ENCODE measurements around the gene ITGAE. TPM values are rescaled to one million over a fixed set of nuclear protein-coding genes. Genes with fewer than 3 reads are reported as not detected.

The ITGAE gene
- total RNA-seq, 1 experiment from 2014 or later: 20.9 TPM

DNA sequence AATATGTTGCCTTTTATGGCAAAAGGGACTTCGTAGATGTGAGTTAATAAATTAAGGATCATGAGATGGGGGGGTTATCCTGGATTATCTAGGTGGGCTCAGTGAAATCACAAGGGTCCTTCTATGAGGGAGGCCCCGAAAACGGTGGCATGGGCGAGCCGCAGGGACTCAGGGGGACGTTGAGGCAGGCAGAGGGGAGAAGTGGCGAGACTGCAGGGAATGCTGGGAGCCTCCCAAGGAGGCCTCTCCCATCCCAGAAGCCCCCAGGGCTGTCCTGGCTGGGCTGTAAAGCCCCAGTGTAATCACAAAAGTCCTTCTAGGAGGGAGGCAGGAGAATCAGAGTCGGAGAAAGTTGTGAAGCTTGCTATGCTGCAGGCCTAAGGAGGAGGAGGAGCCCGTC lies 35.0 kb downstream of the ITGAE start:
- DNase-seq (ENCODE audit: low read depth, low spot score) (no peak), ATAC-seq (no peak)
- CTCF ChIA-PET: interaction anchor here (0.6 kb wide), 1 partner anchor 83 kb away, joined by 4 read pairs; no protein-coding TSS in a partner anchor
- no peaks in the 10 kb centered on the region for H3K9me3 ChIP-seq (ENCODE audit: control insufficient read depth, insufficient read depth, low read depth, low read length)
- no peak overlapping the region for H3K4me3 ChIP-seq (ENCODE audit: low read depth in 2 of 2, low read length in 2 of 2)
- POLR2A ChIA-PET: no interaction called here
- in situ Hi-C loops (cut with HindIII; ENCODE audit: low pct_unique_long_range_greater_than_20kb, low sequenced_read_pairs) (no loop called here), intact Hi-C loops (cut with micrococcal nuclease; ENCODE audit: unreplicated experiment) (no loop called here)
- no peaks in the 10 kb centered on the region for H3K4me1 ChIP-seq (ENCODE audit: control insufficient read depth, insufficient read depth, low read length)
- no peaks in the 10 kb centered on the region for H3K27me3 ChIP-seq (ENCODE audit: control insufficient read depth, insufficient read depth, low read length)
- no peak overlapping the region for H3K27ac ChIP-seq (ENCODE audit: low read length)
- no TSS peak for BruUV-seq (replicated peaks)
- no peaks in the 10 kb centered on the region for H3K36me3 ChIP-seq (ENCODE audit: control insufficient read depth, insufficient read depth, low read length)
- no peak for TF ChIP-seq TCF7L2 (IDR thresholded peaks at IDR 0.05; ENCODE audit: low read depth, low read length)
- no peak for TF ChIP-seq REST (IDR thresholded peaks at IDR 0.05; ENCODE audit: insufficient read depth in 1 of 2, low read depth in 2 of 2, low read length in 1 of 2)
- no peak for TF ChIP-seq SIN3A (IDR thresholded peaks at IDR 0.05; ENCODE audit: borderline replicate concordance, insufficient read depth, low read depth, low read length)
- no peak for TF ChIP-seq CTCF (IDR thresholded peaks at IDR 0.05)
- TF ChIP-seq POLR2AphosphoS5 (IDR thresholded peaks at IDR 0.05; ENCODE audit: low read depth, low read length): no peak

DNA sequence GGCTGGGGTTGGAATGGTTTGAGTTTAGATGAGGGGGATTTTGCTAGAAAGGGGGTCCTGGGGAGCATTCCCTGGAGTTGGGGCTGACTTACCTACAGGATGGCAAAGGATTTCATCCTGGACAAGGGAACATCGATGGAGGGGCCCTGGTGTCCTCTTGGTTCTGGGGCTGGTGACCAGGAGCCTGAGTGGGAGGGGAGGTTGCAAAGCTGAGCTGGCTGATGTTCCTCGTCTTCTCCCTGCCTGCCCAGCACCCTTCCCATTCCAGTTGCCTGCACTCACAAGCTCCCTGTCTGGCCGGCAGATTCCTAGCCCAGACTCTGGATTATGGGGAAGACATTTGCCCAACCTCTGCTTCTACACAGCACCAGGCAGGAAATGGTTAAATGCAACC lies 37.2 kb downstream of the ITGAE start:
- no peak for ATAC-seq
- no peaks in the 10 kb centered on the region for H3K27me3 ChIP-seq (ENCODE audit: control insufficient read depth, insufficient read depth, low read length)
- in situ Hi-C loops (cut with HindIII; ENCODE audit: low pct_unique_long_range_greater_than_20kb, low sequenced_read_pairs): no loop called here
- no peaks in the 10 kb centered on the region for H3K4me1 ChIP-seq (ENCODE audit: control insufficient read depth, insufficient read depth, low read length)
- ChIA-PET CTCF (no interaction called here), POLR2A (no interaction called here)
- H3K27ac ChIP-seq (ENCODE audit: low read length): no peak overlapping the region
- no peak overlapping the region for H3K4me3 ChIP-seq (ENCODE audit: low read depth in 2 of 2, low read length in 2 of 2)
- no peaks in the 10 kb centered on the region for H3K36me3 ChIP-seq (ENCODE audit: control insufficient read depth, insufficient read depth, low read length)
- TF ChIP-seq REST (IDR thresholded peaks at IDR 0.05; ENCODE audit: insufficient read depth in 1 of 2, low read depth in 2 of 2, low read length in 1 of 2): no peak
- TF ChIP-seq SIN3A (IDR thresholded peaks at IDR 0.05; ENCODE audit: borderline replicate concordance, insufficient read depth, low read depth, low read length): no peak
- TF ChIP-seq CTCF (IDR thresholded peaks at IDR 0.05): no peak
- TF ChIP-seq TCF7L2 (IDR thresholded peaks at IDR 0.05; ENCODE audit: low read depth, low read length): no peak
- TF ChIP-seq POLR2AphosphoS5 (IDR thresholded peaks at IDR 0.05; ENCODE audit: low read depth, low read length): no peak
- intact Hi-C loops (cut with micrococcal nuclease; ENCODE audit: unreplicated experiment): no loop called here
- no peak for DNase-seq (ENCODE audit: low read depth, low spot score)
- BruUV-seq (replicated peaks): no TSS peak
- peaks cover 6% of the 10 kb centered on the region; the same call in 1 of the 2 replicates for H3K9me3 ChIP-seq (ENCODE audit: control insufficient read depth, insufficient read depth, low read depth, low read length)

Measured in Panc1 (cell line).